Measurements from ENCODE around the gene ELF3. TPM values are rescaled to one million over a fixed set of nuclear protein-coding genes. Genes with fewer than 3 reads are reported as not detected.

The ELF3 gene
- total and polyA plus RNA-seq, 2 experiments from 2014 or later = 12.3 to 19.5 TPM

GRCh38 chr1:202013603-202014002 is 3.2 kb downstream of the ELF3 start:
- Mint-ChIP-seq H3K4me1 (peaks cover 40% of the 10 kb centered on the region), H3K27ac (no peak overlapping the region), H3K36me3 (ENCODE audit: low read depth) (peaks cover 19% of the 10 kb centered on the region; the same call in 2 of the 3 replicates), H3K27me3 (ENCODE audit: insufficient read depth, low read depth, poor library complexity) (peaks cover 11% of the 10 kb centered on the region), H3K9me3 (no peaks in the 10 kb centered on the region), H3K4me3 (no peak overlapping the region)
- Histone ChIP-seq H3K79me2 (replicated peaks; ENCODE audit: insufficient read depth) (peaks cover 5% of the 10 kb centered on the region), H3K4me3 (no peak overlapping the region), H4K20me1 (replicated peaks; ENCODE audit: insufficient read depth) (no peaks in the 10 kb centered on the region), H3K9me2 (ENCODE audit: insufficient read depth) (no peaks in the 10 kb centered on the region), H3F3A (replicated peaks; ENCODE audit: low read depth) (peaks cover 10% of the 10 kb centered on the region; the same call in 1 of the 2 replicates), H3K4me1 (ENCODE audit: insufficient read depth) (peaks cover 28% of the 10 kb centered on the region), H2AFZ (no peak overlapping the region), H3K36me3 (ENCODE audit: insufficient read depth) (no peaks in the 10 kb centered on the region), H3K27ac (ENCODE audit: low read depth) (no peak overlapping the region), H3K27me3 (ENCODE audit: insufficient read depth) (no peaks in the 10 kb centered on the region), H3K4me2 (no peak overlapping the region)
- no peak for DNase-seq (ENCODE audit: low spot score)
- ATAC-seq = no peak
- TF ChIP-seq ETS1 (IDR thresholded peaks at IDR 0.05) (no peak), ZNF462 (CRISPR knock-in tag; IDR thresholded peaks at IDR 0.05) (no peak), EZH2phosphoT487 (IDR thresholded peaks at IDR 0.05; ENCODE audit: unreplicated experiment) (no peak), CTCF (conservative IDR thresholded peaks at IDR 0.05; ENCODE audit: low read depth in 2 of 2) (no peak), ZNF331 (CRISPR knock-in tag; IDR thresholded peaks at IDR 0.05; ENCODE audit: low read depth) (no peak), CREB1 (CRISPR knock-in tag; IDR thresholded peaks at IDR 0.05; ENCODE audit: low read depth) (no peak), EZH2 (IDR thresholded peaks at IDR 0.05; ENCODE audit: low read depth, unreplicated experiment) (no peak), ZNF114 (CRISPR knock-in tag; IDR thresholded peaks at IDR 0.05) (no peak), REST (IDR thresholded peaks at IDR 0.05; ENCODE audit: unreplicated experiment) (no peak), POLR2AphosphoS5 (IDR thresholded peaks at IDR 0.05; ENCODE audit: low read depth) (no peak), STAT1 (IDR thresholded peaks at IDR 0.05; ENCODE audit: unreplicated experiment) (no peak), NANOG (IDR thresholded peaks at IDR 0.05; ENCODE audit: borderline replicate concordance) (no peak), JUNB (IDR thresholded peaks at IDR 0.05; ENCODE audit: unreplicated experiment) (no peak)

Data from GM23338 (cell line).